ENCODE results near the gene AGAP1. TPM values are rescaled to one million over a fixed set of nuclear protein-coding genes. Genes with fewer than 3 reads are reported as not detected.

Gene AGAP1
- total RNA-seq, 1 donor from 2014 or later, result 54.7 TPM

DNA sequence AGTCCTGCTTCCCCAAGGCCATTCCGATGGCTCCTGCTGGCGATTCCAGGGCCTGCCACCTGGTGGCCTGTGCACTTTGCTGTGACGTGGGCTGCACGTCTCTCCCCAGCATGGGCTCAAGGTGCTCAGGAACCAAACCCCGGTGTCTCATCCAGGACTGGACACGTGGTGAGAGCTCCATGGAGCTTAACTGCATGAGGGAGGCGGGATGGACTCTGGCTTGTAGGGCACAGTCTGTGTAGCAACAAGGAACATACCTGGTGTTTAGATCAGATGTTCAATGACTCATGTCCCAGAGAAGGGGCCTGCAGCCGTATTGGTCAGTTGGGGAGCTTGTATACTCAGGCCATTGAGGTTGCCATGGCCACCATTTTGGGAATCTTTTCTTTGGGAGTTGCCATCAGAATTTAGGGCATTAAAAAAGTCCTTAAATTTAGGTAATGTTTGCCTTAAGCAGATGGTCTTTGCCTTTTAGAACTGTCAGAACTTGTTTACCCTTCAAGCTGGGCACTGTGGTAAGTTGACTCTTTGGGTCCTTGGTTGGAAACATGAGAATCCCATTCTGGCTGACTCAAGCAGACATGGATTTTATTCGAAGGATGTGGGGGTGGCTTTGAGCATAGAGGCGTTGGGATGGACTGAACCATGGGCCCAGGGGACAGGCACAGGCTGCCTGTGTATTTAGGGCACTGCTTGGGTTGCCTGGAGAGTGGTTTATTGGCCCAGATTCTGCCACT lies 21.0 kb downstream of the AGAP1 start:
- no peaks in the 10 kb centered on the region for H3K36me3 Mint-ChIP-seq (ENCODE audit: low read depth)
- TF ChIP-seq, protein P1, sequence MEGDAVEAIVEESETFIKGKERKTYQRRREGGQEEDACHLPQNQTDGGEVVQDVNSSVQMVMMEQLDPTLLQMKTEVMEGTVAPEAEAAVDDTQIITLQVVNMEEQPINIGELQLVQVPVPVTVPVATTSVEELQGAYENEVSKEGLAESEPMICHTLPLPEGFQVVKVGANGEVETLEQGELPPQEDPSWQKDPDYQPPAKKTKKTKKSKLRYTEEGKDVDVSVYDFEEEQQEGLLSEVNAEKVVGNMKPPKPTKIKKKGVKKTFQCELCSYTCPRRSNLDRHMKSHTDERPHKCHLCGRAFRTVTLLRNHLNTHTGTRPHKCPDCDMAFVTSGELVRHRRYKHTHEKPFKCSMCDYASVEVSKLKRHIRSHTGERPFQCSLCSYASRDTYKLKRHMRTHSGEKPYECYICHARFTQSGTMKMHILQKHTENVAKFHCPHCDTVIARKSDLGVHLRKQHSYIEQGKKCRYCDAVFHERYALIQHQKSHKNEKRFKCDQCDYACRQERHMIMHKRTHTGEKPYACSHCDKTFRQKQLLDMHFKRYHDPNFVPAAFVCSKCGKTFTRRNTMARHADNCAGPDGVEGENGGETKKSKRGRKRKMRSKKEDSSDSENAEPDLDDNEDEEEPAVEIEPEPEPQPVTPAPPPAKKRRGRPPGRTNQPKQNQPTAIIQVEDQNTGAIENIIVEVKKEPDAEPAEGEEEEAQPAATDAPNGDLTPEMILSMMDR (conservative IDR thresholded peaks at IDR 0.05), result peak; percentile 24
- no peaks in the 10 kb centered on the region for H3K27me3 Mint-ChIP-seq (ENCODE audit: low read depth)
- H3K27ac Mint-ChIP-seq (ENCODE audit: unreplicated experiment), result peak overlapping the region; percentile 63
- DNase-seq (ENCODE audit: low read depth, low spot score), result no peak
- no peak overlapping the region for H3K4me3 Mint-ChIP-seq
- no peaks in the 10 kb centered on the region for H3K9me3 Mint-ChIP-seq
- H3K4me1 Mint-ChIP-seq, result peaks cover 23% of the 10 kb centered on the region

GRCh38 chr2:235515364-235515742 lies 21.5 kb downstream of the AGAP1 start:
- Mint-ChIP-seq H3K36me3 (ENCODE audit: low read depth) (no peaks in the 10 kb centered on the region), H3K27ac (ENCODE audit: unreplicated experiment) (peak overlapping the region; percentile 63), H3K9me3 (no peaks in the 10 kb centered on the region), H3K4me3 (no peak overlapping the region), H3K27me3 (ENCODE audit: low read depth) (no peaks in the 10 kb centered on the region), H3K4me1 (peaks cover 23% of the 10 kb centered on the region)
- DNase-seq (ENCODE audit: low read depth, low spot score), result no peak
- TF ChIP-seq, protein P1 (conservative IDR thresholded peaks at IDR 0.05), result no peak

DNA sequence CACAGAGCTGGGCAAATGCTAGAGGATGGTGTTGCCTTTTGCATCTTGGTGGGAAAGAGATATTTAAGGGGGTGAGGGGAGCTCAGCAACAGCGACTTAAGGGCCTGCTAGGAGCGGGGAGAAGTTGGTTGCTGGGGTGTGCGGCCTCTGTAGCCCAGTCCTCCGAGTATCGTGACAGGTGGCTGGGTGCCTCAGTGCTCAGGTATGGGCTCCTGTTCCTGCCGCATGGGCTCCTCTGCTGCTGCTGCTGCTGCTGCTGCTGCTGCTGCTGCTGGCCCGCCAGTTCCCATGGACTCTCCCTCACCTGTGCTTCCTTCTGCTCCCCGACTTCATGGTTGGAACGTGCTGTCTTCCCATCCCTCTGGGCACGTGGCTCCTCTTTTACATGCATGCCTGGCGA lies 22.0 kb downstream of the AGAP1 start:
- H3K27ac Mint-ChIP-seq (ENCODE audit: unreplicated experiment), result no peak overlapping the region
- TF ChIP-seq, protein P1 (conservative IDR thresholded peaks at IDR 0.05), result no peak
- DNase-seq (ENCODE audit: low read depth, low spot score), result no peak
- H3K9me3 Mint-ChIP-seq, result no peaks in the 10 kb centered on the region
- no peaks in the 10 kb centered on the region for H3K36me3 Mint-ChIP-seq (ENCODE audit: low read depth)
- no peak overlapping the region for H3K4me3 Mint-ChIP-seq
- H3K4me1 Mint-ChIP-seq, result peaks cover 23% of the 10 kb centered on the region
- H3K27me3 Mint-ChIP-seq (ENCODE audit: low read depth), result no peaks in the 10 kb centered on the region

DNA sequence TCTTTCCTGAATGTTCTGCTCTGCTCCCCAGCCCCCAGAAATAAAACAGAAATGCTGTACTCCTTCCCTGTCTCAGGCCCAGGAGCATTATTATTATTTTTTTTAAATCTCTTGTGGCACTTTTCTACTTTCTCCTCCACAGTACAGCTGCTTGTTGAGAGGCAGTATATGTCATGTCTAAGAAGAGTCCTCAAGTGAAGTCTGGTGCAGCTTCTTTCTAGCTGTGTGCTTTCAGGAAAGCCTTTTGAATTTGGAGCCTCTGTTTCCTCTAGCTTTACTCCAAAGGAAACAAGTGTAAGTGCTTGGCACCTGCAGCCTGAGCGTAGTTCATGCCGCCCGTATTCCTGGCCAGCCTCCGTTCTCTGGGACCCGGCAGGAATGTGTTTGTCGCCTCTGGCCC lies 22.4 kb downstream of the AGAP1 start:
- TF ChIP-seq, protein P1 (conservative IDR thresholded peaks at IDR 0.05), result no peak
- Mint-ChIP-seq H3K27ac (ENCODE audit: unreplicated experiment) (no peak overlapping the region), H3K4me3 (no peak overlapping the region), H3K4me1 (peaks cover 23% of the 10 kb centered on the region), H3K9me3 (no peaks in the 10 kb centered on the region), H3K27me3 (ENCODE audit: low read depth) (no peaks in the 10 kb centered on the region), H3K36me3 (ENCODE audit: low read depth) (no peaks in the 10 kb centered on the region)
- no peak for DNase-seq (ENCODE audit: low read depth, low spot score)

- Mint-ChIP-seq H3K27me3 (ENCODE audit: low read depth) (no peaks in the 10 kb centered on the region), H3K36me3 (ENCODE audit: low read depth) (no peaks in the 10 kb centered on the region), H3K4me3 (no peak overlapping the region), H3K9me3 (no peaks in the 10 kb centered on the region), H3K27ac (ENCODE audit: unreplicated experiment) (no peak overlapping the region), H3K4me1 (peaks cover 30% of the 10 kb centered on the region)
- TF ChIP-seq, protein P1 (conservative IDR thresholded peaks at IDR 0.05), result no peak
- DNase-seq (ENCODE audit: low read depth, low spot score), result no peak
Measured at GRCh38 chr2:235518322-235519090, 24.7 kb downstream of the AGAP1 start.

Measured in neural crest cell (in vitro differentiated cells).